Measurements from ENCODE around the gene RNU1-4.

DNA sequence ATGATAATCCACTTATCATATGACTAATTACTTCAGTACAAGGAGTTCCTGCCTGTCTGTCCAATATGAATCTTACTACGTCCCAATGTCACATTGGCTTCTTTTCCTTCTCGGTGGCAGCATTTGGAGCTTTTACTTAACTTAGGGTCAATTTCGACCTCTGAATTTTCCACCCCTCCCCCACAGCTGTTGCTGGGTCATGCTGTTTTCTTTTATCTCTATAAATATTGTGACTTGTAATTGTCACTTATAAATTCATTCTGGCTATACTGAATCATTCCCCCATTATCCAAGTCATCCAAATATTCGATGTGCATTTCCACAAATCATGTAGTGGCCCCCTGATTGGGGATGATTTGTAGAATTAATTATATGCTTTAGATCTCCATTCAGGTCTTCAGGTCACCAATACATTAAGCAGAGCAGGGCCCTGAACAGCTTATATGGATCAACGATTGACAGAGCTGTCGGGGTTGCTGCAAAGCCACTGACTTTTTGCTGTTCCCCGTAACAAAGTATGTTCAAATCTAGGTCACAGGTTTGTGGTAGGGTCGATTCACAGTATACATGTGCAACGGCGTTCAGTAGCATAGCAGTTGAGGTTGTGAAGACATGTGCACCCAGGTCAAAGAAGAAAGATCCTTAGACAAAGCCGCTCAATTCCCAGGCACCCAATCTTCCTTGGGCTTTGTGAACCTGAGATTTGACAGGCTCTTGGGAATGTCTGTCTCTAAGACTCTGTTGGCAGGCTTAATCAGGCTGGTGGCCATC, 18.3 kb upstream of the RNU1-4 start:
- TF ChIP-seq, protein P1, sequence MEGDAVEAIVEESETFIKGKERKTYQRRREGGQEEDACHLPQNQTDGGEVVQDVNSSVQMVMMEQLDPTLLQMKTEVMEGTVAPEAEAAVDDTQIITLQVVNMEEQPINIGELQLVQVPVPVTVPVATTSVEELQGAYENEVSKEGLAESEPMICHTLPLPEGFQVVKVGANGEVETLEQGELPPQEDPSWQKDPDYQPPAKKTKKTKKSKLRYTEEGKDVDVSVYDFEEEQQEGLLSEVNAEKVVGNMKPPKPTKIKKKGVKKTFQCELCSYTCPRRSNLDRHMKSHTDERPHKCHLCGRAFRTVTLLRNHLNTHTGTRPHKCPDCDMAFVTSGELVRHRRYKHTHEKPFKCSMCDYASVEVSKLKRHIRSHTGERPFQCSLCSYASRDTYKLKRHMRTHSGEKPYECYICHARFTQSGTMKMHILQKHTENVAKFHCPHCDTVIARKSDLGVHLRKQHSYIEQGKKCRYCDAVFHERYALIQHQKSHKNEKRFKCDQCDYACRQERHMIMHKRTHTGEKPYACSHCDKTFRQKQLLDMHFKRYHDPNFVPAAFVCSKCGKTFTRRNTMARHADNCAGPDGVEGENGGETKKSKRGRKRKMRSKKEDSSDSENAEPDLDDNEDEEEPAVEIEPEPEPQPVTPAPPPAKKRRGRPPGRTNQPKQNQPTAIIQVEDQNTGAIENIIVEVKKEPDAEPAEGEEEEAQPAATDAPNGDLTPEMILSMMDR (IDR thresholded peaks at IDR 0.05), result no peak
- TF ChIP-seq POLR2A (IDR thresholded peaks at IDR 0.05), result no peak
- no peak for TF ChIP-seq EP300 (IDR thresholded peaks at IDR 0.05)
- no peak for TF ChIP-seq POLR2AphosphoS5 (IDR thresholded peaks at IDR 0.05)
